Bronchial epithelial cell (primary cell): Measurements from ENCODE around the gene ITIH1. TPM values are rescaled to one million over a fixed set of nuclear protein-coding genes. Genes with fewer than 3 reads are reported as not detected.

Experiments used
- DNase-seq: peaks from one replicate; pipeline ENCODE4 v3.0.0-alpha.2; 2010; ENCODE audit warnings: low read depth
- FAIRE-seq: peaks from 2 replicates; lab custom pipeline; 2011; peaks lifted over from hg19 to GRCh38; lab: Jason Lieb, UNC
- H3K27me3 ChIP-seq: 2 replicates; pipeline ENCODE4 v1.5.1; 2011; ENCODE audit warnings: low read length; ENCODE audit not compliant: control insufficient read depth, insufficient read depth
- H3K36me3 ChIP-seq: 2 replicates; pipeline ENCODE4 v1.5.1; 2011; ENCODE audit warnings: low read length; ENCODE audit not compliant: control insufficient read depth, insufficient read depth
- H3K4me3 ChIP-seq: 2 replicates; pipeline ENCODE4 v1.5.1; 2011; ENCODE audit warnings: mild to moderate bottlenecking, low read depth, low read length, control low read depth
- total RNA-seq: library from RNA; depleted of rRNA; stranded (reverse); fragments of >200 nt; gene quantifications from 2 replicates; pipeline ENCODE4 v1.2.1, GENCODE V29; 2014
- TF ChIP-seq, protein P1 (sequence below): IDR thresholded peaks from 2 replicates; pipeline ENCODE4 v1.5.1; 2011; ENCODE audit warnings: mild to moderate bottlenecking, moderate library complexity, low read length, control low read depth, inconsistent platforms; ENCODE audit not compliant: insufficient read depth, severe bottlenecking

The ITIH1 gene
- total RNA-seq, 1 donor from 2014 or later, result not detected

DNA sequence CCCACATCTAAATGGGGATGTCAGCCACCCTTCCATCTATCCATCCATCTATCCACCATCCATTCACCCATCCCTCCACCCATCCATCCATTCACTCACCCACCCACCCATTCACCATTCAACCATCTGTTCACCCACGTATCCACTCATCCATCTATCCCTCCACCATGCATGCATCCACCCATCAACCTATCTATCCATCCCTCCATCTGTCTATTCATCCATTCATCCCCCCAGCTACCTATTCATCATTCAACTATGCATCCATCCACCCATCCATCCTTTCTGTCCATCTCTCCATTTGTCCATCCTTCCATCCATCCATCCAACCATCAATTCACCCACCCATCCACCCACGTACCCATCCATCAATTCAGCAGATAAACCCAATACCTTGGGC lies 31.8 kb downstream of the ITIH1 start:
- no peak for FAIRE-seq
- DNase-seq, result no peak
- TF ChIP-seq, protein P1, sequence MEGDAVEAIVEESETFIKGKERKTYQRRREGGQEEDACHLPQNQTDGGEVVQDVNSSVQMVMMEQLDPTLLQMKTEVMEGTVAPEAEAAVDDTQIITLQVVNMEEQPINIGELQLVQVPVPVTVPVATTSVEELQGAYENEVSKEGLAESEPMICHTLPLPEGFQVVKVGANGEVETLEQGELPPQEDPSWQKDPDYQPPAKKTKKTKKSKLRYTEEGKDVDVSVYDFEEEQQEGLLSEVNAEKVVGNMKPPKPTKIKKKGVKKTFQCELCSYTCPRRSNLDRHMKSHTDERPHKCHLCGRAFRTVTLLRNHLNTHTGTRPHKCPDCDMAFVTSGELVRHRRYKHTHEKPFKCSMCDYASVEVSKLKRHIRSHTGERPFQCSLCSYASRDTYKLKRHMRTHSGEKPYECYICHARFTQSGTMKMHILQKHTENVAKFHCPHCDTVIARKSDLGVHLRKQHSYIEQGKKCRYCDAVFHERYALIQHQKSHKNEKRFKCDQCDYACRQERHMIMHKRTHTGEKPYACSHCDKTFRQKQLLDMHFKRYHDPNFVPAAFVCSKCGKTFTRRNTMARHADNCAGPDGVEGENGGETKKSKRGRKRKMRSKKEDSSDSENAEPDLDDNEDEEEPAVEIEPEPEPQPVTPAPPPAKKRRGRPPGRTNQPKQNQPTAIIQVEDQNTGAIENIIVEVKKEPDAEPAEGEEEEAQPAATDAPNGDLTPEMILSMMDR, result no peak
- H3K27me3 ChIP-seq, result no peaks in the 10 kb centered on the region
- H3K36me3 ChIP-seq, result no peaks in the 10 kb centered on the region
- no peak overlapping the region for H3K4me3 ChIP-seq

DNA sequence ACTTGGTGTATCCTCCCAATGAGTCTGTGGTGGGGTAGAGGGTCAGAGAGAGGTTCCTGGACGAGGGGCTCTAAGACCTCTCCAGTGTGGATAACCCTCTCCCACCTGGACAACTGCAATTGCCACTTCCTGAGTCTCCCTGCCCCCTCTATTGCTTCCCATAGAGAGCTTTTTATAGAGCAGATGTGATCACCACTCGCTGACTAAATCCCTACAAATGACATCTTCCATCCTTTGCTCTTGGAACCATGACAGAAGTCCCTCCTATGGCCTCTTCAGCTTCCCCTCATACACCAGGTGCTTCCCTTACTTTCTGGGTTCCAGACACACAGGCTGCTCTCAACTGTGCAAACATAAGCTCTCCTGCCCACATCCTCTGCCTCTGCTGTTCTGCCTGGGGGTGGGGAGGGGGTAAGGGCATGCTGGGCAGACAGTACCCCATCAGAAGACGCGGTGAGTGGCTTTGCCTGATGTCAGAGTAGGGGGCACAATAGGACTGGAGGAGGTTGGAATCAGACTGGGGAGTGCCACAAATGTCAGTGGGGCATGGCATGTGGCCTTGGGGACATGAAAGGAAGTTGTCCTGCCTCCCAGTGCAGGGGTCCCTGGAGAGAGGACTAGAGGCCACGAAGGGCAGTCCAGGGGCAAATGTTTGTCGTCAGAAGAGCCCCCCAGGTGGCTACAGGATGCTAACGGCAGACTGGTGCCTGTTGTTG lies 32.4 kb downstream of the ITIH1 start:
- no peak for DNase-seq
- TF ChIP-seq, protein P1, result no peak
- Histone ChIP-seq H3K4me3 (no peak overlapping the region), H3K27me3 (no peaks in the 10 kb centered on the region), H3K36me3 (no peaks in the 10 kb centered on the region)
- no peak for FAIRE-seq

DNA sequence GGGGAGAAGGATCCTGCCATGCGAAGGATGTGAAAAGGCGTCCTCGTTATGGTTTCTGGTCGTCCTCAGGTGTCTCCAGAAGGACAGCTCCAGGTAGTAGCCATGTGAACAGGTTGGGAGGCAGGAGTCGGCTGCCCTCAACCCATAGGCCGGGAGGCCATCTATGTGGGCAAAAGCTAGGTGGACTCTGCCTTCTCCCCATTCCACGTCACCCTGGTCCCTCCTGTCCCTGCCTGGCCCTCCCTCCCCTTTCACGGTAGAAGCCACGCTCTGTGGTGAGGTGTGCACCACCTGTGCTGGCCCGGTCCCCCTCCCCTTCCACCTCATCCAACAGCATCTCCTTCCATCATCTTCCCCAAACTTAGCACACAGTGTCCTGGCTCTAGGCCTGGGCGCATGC lies 33.5 kb downstream of the ITIH1 start:
- Histone ChIP-seq H3K27me3 (no peaks in the 10 kb centered on the region), H3K36me3 (no peaks in the 10 kb centered on the region), H3K4me3 (no peak overlapping the region)
- FAIRE-seq (no peak), DNase-seq (no peak)
- TF ChIP-seq, protein P1, result no peak

DNA sequence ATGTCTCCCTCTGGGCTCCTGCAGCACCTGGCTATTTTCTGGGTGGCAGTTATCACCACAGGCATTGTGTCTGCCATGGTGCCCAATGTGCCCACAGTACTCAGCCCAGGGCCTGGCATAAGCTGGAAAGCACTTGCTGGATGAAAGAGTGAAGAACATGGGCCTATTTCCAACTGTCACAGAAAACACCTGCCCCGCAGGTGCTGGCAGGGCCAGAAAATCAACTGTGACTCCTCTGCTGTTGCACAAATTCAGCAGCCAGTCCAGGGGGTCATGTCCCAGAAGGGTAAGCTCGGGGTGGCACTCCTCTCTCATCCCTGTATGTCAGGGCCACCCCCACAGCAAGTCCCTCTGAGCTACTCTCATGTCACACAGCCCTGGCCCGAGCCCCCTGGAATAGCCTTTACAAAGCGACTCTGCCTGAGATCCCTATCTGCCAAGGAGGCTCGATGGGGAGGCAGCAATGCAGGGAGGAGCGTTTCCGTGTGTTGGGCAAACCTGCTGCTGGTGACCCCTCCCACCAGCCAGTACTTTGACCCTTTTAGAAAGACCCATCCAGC lies 34.1 kb downstream of the ITIH1 start:
- no peaks in the 10 kb centered on the region for H3K36me3 ChIP-seq
- TF ChIP-seq, protein P1, result no peak
- no peaks in the 10 kb centered on the region for H3K27me3 ChIP-seq
- FAIRE-seq (no peak), DNase-seq (no peak)
- H3K4me3 ChIP-seq, result no peak overlapping the region

DNA sequence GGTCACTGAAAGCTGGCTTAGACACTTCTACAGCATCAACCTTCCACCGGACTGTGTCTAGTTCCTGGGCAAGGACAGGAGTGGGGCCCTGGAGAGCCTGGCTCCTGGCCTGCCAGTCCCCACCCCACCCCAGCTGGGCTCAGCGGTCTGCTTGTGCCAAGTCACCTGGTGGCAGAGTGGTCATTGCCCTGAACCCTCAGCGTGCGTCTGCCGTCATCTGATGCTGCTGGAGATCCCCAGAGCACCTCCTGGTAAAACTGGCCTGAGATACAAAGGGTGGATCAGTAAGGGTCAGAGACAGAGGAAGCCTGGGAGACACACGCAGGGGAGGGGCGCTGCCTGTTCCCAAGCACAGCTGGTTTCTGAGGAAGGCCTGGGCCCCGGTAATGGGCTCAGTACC lies 36.4 kb downstream of the ITIH1 start:
- H3K27me3 ChIP-seq, result no peaks in the 10 kb centered on the region

More for the DNA sequence above, 36.4 kb downstream of the ITIH1 start:
- no peak for DNase-seq
- FAIRE-seq, result no peak
- TF ChIP-seq, protein P1, result no peak
- Histone ChIP-seq H3K36me3 (no peaks in the 10 kb centered on the region), H3K4me3 (no peak overlapping the region)
